SK-N-SH treated with all-trans-retinoic acid at 6 μM for 48 hours (cell line): ENCODE data around the gene USP36.
A peak's percentile ranks its signal among the peaks of the same experiment; 100 is the strongest.

Source experiments
- ATAC-seq: fragments of 200-7000 bp; cut with Tn5 transposase; 3 replicates; pipeline ENCODE4 v1.9.1; 2020; ENCODE audit warnings: mild to moderate bottlenecking, moderate library complexity
- ARNTL ChIP-seq: fragments of 450-650 bp; formaldehyde crosslinking; IDR thresholded peaks from 2 replicates; pipeline ENCODE4 v1.5.0; 2020; ENCODE audit warnings: low read depth, mild to moderate bottlenecking, moderate library complexity, borderline replicate concordance
- BACH2 ChIP-seq: fragments of 250-450 bp; sonication (Bioruptor Pico); IDR thresholded peaks from 2 replicates; pipeline ENCODE4 v1.9.0; 2021; ENCODE audit warnings: mild to moderate bottlenecking, borderline replicate concordance
- CSDC2 ChIP-seq: fragments of 250-450 bp; sonication (Bioruptor Pico); IDR thresholded peaks from 2 replicates; pipeline ENCODE4 v1.5.0; 2020; ENCODE audit warnings: mild to moderate bottlenecking, moderate library complexity
- ESRRG ChIP-seq: fragments of 250-450 bp; sonication (Bioruptor Pico); IDR thresholded peaks from 2 replicates; pipeline ENCODE4 v1.6.1; 2021; ENCODE audit warnings: mild to moderate bottlenecking
- OSR1 ChIP-seq: fragments of 250-450 bp; sonication (Bioruptor Pico); IDR thresholded peaks from 2 replicates; pipeline ENCODE4 v1.8.0; 2022; ENCODE audit warnings: moderate library complexity, mild to moderate bottlenecking, inconsistent platforms
- PPARA ChIP-seq: fragments of 250-450 bp; sonication (Bioruptor Pico); IDR thresholded peaks from 2 replicates; pipeline ENCODE4 v1.5.0; 2020; ENCODE audit warnings: mild to moderate bottlenecking, borderline replicate concordance
- RARB ChIP-seq: fragments of 250-450 bp; sonication (Bioruptor Pico); IDR thresholded peaks from 2 replicates; pipeline ENCODE4 v1.8.0; 2021; ENCODE audit warnings: mild to moderate bottlenecking, moderate library complexity
- SNAI2 ChIP-seq: fragments of 250-450 bp; sonication (Bioruptor Pico); IDR thresholded peaks from 2 replicates; pipeline ENCODE4 v1.5.0; 2020; ENCODE audit warnings: mild to moderate bottlenecking, moderate library complexity
- TCF4 ChIP-seq: fragments of 250-450 bp; sonication (Bioruptor Pico); IDR thresholded peaks from 2 replicates; pipeline ENCODE4 v1.8.0; 2021; ENCODE audit warnings: mild to moderate bottlenecking, moderate library complexity, borderline replicate concordance
- TOX ChIP-seq: fragments of 250-450 bp; sonication (Bioruptor Pico); IDR thresholded peaks from 2 replicates; pipeline ENCODE4 v1.8.0; 2021; ENCODE audit warnings: mild to moderate bottlenecking, moderate library complexity, borderline replicate concordance
- ZC3H10 ChIP-seq: fragments of 250-450 bp; sonication (Bioruptor Pico); IDR thresholded peaks from 2 replicates; pipeline ENCODE4 v1.5.1; 2021; ENCODE audit warnings: mild to moderate bottlenecking, moderate library complexity
- ZFP3 ChIP-seq: fragments of 250-450 bp; sonication (Bioruptor Pico); IDR thresholded peaks from 2 replicates; pipeline ENCODE4 v1.5.0; 2020; ENCODE audit warnings: mild to moderate bottlenecking, moderate library complexity
- ZNF565 ChIP-seq: fragments of 450-650 bp; formaldehyde crosslinking; conservative IDR thresholded peaks from 2 replicates; pipeline ENCODE4 v1.5.0; 2020; ENCODE audit warnings: low read depth, mild to moderate bottlenecking, moderate library complexity
- ZNF70 ChIP-seq: fragments of 450-650 bp; formaldehyde crosslinking; IDR thresholded peaks from 2 replicates; pipeline ENCODE4 v1.5.0; 2020; ENCODE audit warnings: mild to moderate bottlenecking, moderate library complexity
- ZNF8 ChIP-seq: fragments of 450-650 bp; formaldehyde crosslinking; IDR thresholded peaks from 2 replicates; pipeline ENCODE4 v1.5.0; 2020; ENCODE audit warnings: mild to moderate bottlenecking, moderate library complexity
- TF ChIP-seq, protein P1 (sequence below): fragments of 250-450 bp; sonication (Bioruptor Pico); IDR thresholded peaks from 2 replicates; pipeline ENCODE4 v1.5.1; 2021; ENCODE audit warnings: mild to moderate bottlenecking, moderate library complexity
- TF ChIP-seq, protein P2 (sequence below): fragments of 250-450 bp; sonication (Bioruptor Pico); IDR thresholded peaks from 2 replicates; pipeline ENCODE4 v1.5.0; 2020; ENCODE audit warnings: mild to moderate bottlenecking, moderate library complexity
- TF ChIP-seq, protein P3 (sequence below): fragments of 250-450 bp; sonication (Bioruptor Pico); IDR thresholded peaks from 2 replicates; pipeline ENCODE4 v1.5.1; 2020; ENCODE audit warnings: low read depth, mild to moderate bottlenecking, moderate library complexity
- TF ChIP-seq, protein P4 (sequence below): fragments of 250-450 bp; sonication (Bioruptor Pico); IDR thresholded peaks from 2 replicates; pipeline ENCODE4 v1.8.0; 2021; ENCODE audit warnings: low read depth, mild to moderate bottlenecking, moderate library complexity, borderline replicate concordance

The USP36 gene

DNA sequence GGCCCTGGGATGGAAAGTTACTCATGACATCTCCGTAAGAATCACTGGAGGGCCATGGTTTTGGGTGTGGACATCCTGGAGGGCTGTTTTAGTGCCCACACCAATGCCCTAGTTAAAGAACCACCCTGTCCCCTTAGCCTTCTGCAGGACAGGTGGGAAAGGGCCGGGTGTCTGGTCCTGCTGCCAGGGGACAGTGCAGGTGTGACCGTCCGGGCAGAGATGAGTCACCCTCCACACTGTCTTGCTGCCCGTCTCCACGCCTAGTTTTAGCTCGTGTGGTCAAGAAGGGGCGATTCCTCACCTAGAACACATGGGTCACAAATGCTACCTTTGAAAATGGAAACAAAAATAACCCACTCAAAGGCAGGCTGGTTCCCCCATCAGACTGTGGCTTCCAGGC, 45.3 kb upstream of the USP36 start:
- TF ChIP-seq BACH2 (CRISPR knock-in tag) (no peak), ESRRG (0 out of 2 replicates have a peak, but pooled peaks have one; percentile 10), OSR1 (CRISPR knock-in tag) (no peak), TCF4 (no peak), TOX (no peak)
- TF ChIP-seq, protein P1, sequence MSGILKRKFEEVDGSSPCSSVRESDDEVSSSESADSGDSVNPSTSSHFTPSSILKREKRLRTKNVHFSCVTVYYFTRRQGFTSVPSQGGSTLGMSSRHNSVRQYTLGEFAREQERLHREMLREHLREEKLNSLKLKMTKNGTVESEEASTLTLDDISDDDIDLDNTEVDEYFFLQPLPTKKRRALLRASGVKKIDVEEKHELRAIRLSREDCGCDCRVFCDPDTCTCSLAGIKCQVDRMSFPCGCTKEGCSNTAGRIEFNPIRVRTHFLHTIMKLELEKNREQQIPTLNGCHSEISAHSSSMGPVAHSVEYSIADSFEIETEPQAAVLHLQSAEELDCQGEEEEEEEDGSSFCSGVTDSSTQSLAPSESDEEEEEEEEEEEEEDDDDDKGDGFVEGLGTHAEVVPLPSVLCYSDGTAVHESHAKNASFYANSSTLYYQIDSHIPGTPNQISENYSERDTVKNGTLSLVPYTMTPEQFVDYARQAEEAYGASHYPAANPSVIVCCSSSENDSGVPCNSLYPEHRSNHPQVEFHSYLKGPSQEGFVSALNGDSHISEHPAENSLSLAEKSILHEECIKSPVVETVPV (CRISPR knock-in tag), result no peak

DNA sequence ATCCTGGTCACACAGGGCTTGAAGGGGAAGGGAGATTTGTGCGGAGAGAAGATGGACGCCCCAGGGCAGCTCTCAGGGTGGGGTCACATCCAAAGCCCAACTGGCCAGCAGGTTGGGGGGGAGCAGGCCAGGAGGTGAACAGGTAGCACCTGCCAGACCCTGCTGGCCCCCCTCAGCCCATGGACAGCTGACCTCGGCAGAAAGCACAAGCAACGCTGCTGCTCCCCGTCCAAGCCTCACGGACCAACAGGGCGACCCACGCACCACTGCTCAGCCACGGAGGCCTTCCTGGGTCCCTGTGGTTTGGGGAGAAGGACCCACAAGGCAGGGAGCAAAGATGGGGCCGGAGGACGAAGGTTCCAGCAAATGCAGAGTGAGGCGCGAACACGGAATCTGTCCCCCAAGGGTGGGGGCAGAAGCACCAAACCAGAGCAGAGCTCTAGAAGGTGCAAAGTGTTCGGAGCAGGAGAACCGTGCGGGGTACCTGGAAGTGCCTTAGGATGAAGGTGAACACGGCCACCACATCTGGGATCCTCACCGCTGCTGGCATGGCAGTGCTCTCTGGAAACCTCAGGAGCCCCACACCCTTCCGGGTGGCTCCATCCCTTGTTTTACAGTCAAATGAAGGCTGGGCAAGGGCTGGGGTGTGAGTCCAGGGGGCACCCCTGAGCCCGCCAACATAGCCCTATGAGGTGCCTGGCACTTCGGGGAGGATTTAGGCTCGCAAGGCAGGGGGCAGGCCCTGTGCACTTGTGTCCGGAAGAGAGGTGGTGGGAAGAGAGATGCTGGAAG, 44.5 kb upstream of the USP36 start:
- ATAC-seq, result no peak
- no peak for TF ChIP-seq ESRRG
- no peak for TF ChIP-seq ZNF565 (CRISPR knock-in tag)
- no peak for TF ChIP-seq RARB
- TF ChIP-seq, protein P2, sequence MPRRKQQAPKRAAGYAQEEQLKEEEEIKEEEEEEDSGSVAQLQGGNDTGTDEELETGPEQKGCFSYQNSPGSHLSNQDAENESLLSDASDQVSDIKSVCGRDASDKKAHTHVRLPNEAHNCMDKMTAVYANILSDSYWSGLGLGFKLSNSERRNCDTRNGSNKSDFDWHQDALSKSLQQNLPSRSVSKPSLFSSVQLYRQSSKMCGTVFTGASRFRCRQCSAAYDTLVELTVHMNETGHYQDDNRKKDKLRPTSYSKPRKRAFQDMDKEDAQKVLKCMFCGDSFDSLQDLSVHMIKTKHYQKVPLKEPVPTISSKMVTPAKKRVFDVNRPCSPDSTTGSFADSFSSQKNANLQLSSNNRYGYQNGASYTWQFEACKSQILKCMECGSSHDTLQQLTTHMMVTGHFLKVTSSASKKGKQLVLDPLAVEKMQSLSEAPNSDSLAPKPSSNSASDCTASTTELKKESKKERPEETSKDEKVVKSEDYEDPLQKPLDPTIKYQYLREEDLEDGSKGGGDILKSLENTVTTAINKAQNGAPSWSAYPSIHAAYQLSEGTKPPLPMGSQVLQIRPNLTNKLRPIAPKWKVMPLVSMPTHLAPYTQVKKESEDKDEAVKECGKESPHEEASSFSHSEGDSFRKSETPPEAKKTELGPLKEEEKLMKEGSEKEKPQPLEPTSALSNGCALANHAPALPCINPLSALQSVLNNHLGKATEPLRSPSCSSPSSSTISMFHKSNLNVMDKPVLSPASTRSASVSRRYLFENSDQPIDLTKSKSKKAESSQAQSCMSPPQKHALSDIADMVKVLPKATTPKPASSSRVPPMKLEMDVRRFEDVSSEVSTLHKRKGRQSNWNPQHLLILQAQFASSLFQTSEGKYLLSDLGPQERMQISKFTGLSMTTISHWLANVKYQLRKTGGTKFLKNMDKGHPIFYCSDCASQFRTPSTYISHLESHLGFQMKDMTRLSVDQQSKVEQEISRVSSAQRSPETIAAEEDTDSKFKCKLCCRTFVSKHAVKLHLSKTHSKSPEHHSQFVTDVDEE, result no peak
- no peak for TF ChIP-seq ZNF70 (CRISPR knock-in tag)
- TF ChIP-seq, protein P3, sequence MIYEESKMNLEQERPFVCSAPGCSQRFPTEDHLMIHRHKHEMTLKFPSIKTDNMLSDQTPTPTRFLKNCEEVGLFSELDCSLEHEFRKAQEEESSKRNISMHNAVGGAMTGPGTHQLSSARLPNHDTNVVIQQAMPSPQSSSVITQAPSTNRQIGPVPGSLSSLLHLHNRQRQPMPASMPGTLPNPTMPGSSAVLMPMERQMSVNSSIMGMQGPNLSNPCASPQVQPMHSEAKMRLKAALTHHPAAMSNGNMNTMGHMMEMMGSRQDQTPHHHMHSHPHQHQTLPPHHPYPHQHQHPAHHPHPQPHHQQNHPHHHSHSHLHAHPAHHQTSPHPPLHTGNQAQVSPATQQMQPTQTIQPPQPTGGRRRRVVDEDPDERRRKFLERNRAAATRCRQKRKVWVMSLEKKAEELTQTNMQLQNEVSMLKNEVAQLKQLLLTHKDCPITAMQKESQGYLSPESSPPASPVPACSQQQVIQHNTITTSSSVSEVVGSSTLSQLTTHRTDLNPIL (CRISPR knock-in tag), result no peak
- no peak for TF ChIP-seq TCF4
- TF ChIP-seq ZNF8 (CRISPR knock-in tag), result no peak
- TF ChIP-seq TOX, result no peak
- TF ChIP-seq, protein P1 (CRISPR knock-in tag), result no peak
- TF ChIP-seq CSDC2, result no peak
- no peak for TF ChIP-seq ZC3H10
- no peak for TF ChIP-seq BACH2 (CRISPR knock-in tag)
- TF ChIP-seq PPARA (CRISPR knock-in tag), result no peak
- no peak for TF ChIP-seq ARNTL (CRISPR knock-in tag)
- no peak for TF ChIP-seq SNAI2 (CRISPR knock-in tag)
- no peak for TF ChIP-seq OSR1 (CRISPR knock-in tag)
- no peak for TF ChIP-seq ZFP3 (CRISPR knock-in tag)

More for the DNA sequence above, 45.3 kb upstream of the USP36 start:
- ATAC-seq, result no peak

DNA sequence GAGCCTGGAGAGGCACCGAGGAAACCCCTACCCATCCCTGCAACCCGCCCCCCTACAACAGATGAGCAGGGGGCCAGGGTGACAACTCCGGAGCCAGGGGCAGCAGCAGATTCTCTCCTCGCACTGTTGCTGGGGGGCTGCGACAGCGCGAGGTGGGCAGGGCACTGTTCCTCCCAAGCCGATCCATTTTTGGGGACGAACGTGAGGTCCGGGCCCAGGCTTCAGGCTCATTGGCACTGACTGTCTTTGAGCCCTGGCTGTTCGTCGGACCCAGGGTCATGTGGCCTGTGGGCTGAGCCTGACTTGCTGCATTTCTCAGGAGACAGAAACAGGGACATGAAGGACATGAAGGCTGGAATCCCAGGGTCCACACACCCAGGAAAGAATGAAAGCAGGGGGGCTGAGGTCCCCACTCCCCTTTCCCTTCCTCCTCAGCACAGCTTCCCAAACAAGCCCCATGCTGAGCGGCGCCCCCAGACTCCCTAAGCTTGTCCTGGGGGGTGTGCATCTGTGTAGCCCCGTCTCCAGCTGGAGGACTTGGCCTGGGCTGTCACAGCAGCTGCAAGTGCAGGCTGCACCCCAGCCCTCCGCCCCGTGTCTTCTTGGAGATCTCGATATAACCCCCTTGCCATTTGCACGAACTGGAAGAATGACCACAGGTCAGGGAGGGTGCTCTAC, 43.7 kb upstream of the USP36 start:
- TF ChIP-seq, protein P4, sequence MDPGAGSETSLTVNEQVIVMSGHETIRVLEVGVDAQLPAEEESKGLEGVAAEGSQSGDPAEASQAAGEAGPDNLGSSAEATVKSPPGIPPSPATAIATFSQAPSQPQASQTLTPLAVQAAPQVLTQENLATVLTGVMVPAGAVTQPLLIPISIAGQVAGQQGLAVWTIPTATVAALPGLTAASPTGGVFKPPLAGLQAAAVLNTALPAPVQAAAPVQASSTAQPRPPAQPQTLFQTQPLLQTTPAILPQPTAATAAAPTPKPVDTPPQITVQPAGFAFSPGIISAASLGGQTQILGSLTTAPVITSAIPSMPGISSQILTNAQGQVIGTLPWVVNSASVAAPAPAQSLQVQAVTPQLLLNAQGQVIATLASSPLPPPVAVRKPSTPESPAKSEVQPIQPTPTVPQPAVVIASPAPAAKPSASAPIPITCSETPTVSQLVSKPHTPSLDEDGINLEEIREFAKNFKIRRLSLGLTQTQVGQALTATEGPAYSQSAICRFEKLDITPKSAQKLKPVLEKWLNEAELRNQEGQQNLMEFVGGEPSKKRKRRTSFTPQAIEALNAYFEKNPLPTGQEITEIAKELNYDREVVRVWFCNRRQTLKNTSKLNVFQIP (CRISPR knock-in tag), result no peak
- TF ChIP-seq, protein P1 (CRISPR knock-in tag), result 0 out of 2 replicates have a peak, but pooled peaks have one; percentile 54
- TF ChIP-seq, all 23 proteins: peak for 1
- ATAC-seq, result peak; percentile 6
